Mammary epithelial cell (primary cell): Measurements from ENCODE around the gene SPINK5.

Experiments used
- CTCF ChIP-seq, 2 donors: IDR thresholded peaks in 1 of 2; conservative IDR thresholded peaks in 1 of 2; 2 replicates each; pipeline ENCODE4 v1.5.1; 2011 to 2012; ENCODE audit warnings: inconsistent platforms in 2 of 2, low read length in 2 of 2, mild to moderate bottlenecking in 2 of 2, control low read depth in 1 of 2, low read depth in 1 of 2; ENCODE audit not compliant: insufficient read depth in 1 of 2; ENCODE audit errors: extremely low read depth in 1 of 2
- EZH2 ChIP-seq: IDR thresholded peaks from 2 replicates; pipeline ENCODE4 v1.6.1; 2012; ENCODE audit warnings: low read length, inconsistent platforms, borderline replicate concordance

DNA sequence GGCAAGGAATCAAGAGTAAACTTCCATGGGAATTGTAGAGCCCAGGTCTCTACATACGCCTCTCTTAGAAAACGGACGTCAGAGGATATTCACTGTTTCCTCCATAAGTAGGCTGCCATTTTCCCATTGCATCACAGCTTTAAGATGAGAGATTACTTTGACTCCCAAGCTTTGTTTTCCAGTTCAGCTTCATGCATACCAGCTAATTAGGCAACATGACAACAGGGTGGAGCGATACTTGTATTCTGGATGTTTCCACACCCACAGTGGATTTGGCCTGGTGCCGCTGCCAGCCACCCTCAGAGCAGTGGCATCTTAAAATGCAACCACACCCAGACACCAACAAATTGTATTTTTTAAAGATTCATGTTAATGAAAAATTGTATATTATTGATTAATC, 20.9 kb upstream of the SPINK5 start:
- TF ChIP-seq CTCF (conservative IDR thresholded peaks at IDR 0.05 in 1 of 2, IDR thresholded peaks at IDR 0.05 in 1 of 2; ENCODE audit: extremely low read depth in 1 of 2, insufficient read depth in 1 of 2, low read depth in 1 of 2, low read length in 2 of 2) (no peak), EZH2 (no peak)
